ENCODE results near the gene CBL. TPM values are rescaled to one million over a fixed set of nuclear protein-coding genes. Genes with fewer than 3 reads are reported as not detected.
A peak's percentile ranks its signal among the peaks of the same experiment; 100 is the strongest.

The CBL gene
- total RNA-seq, 3 donors from 2014 or later, result 11.0 to 24.4 (median 13.1) TPM

DNA sequence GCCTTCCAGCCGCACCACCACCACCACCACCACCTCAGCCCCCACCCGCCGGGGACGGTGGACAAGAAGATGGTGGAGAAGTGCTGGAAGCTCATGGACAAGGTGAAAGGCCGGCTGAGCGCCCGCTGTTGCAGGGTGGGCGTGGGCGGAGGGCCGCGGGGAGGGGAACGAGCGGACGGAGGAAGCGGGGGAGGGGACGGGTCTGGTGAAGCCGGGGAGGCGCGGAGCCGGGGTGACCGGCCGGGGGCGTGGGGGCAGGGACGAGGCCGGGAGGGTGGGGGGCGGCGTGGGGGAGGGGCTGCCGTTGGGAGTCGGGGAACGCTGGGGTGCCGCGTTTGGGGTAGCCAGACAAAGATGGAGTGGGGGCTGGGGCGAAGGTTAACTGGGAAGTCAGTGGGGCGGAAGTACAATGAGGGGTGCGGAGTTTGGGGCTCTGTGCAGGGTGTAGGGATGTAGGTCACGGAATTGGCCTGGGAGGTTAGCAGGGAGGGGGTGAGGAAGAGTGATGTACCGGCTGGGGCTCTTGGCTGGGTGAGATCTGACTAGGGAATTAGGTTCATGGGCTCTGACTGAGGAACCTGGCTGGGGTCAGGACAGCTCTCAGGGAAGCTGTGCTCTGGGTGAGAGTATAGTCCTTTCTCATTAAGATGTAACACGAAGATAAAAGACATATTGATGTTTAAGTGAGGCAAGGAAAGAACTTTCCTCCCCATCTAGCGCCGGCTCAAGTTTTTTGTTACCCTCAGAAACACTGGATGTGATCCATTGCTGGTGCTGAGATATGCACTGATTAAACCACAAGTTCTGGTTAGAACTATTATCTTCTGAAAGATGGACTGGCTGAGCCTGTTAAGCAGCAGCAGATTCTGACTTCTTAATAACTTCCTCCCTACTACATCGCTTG is 624 bp downstream of the CBL start:
- peak overlapping the region; percentile 76 for H3K4me3 ChIP-seq
- H3K36me3 ChIP-seq (ENCODE audit: low read depth), result no peaks in the 10 kb centered on the region
- TF ChIP-seq, protein P1, sequence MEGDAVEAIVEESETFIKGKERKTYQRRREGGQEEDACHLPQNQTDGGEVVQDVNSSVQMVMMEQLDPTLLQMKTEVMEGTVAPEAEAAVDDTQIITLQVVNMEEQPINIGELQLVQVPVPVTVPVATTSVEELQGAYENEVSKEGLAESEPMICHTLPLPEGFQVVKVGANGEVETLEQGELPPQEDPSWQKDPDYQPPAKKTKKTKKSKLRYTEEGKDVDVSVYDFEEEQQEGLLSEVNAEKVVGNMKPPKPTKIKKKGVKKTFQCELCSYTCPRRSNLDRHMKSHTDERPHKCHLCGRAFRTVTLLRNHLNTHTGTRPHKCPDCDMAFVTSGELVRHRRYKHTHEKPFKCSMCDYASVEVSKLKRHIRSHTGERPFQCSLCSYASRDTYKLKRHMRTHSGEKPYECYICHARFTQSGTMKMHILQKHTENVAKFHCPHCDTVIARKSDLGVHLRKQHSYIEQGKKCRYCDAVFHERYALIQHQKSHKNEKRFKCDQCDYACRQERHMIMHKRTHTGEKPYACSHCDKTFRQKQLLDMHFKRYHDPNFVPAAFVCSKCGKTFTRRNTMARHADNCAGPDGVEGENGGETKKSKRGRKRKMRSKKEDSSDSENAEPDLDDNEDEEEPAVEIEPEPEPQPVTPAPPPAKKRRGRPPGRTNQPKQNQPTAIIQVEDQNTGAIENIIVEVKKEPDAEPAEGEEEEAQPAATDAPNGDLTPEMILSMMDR (IDR thresholded peaks at IDR 0.05), result no peak
- H3K4me1 ChIP-seq (ENCODE audit: low read depth), result peaks cover 7% of the 10 kb centered on the region
- DNase-seq (peak; percentile 60 to 81 (median 77)), ATAC-seq (peak; percentile 35)
- intact Hi-C loops (cut with DNase I, micrococcal nuclease), result loop anchor here in 1 of 2 donors (10.0 kb wide), 1 partner anchor 118 kb away; no protein-coding TSS in a partner anchor
- no peaks in the 10 kb centered on the region for H3K9me3 ChIP-seq

DNA sequence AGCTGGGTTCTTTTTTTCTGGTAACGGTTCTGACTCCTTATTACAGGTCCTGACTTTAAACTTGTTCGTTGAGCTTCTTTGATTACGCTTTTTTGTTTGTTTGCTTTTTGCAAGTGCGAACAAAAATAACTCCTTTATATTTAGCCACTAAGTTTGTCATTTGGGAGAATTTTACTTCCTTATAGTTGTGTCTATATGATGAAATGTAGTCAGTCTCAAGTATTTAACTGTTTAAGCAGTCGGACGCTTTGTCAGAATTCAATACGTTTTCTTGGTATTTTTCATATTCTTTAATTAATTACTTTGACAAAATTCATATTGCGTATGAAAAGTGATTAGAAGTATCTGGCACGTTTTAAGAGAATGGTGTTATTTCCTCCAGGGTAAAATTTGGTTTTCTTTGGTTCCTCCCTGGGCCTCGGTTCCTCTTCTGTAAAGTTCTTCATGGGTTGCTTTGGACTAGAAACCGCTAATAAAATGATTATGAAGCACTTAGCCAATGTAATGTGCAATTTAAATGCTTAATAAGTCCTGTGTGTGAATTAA is 1.3 kb downstream of the CBL start:
- intact Hi-C loops (cut with DNase I, micrococcal nuclease), result loop anchor here in 1 of 2 donors (10.0 kb wide), 1 partner anchor 117 kb away; no protein-coding TSS in a partner anchor
- TF ChIP-seq, protein P1 (IDR thresholded peaks at IDR 0.05), result no peak
- H3K4me3 ChIP-seq, result no peak overlapping the region
- H3K9me3 ChIP-seq, result no peaks in the 10 kb centered on the region
- H3K36me3 ChIP-seq (ENCODE audit: low read depth), result no peaks in the 10 kb centered on the region
- peaks cover 7% of the 10 kb centered on the region for H3K4me1 ChIP-seq (ENCODE audit: low read depth)
- no peak for DNase-seq
- no peak for ATAC-seq

DNA sequence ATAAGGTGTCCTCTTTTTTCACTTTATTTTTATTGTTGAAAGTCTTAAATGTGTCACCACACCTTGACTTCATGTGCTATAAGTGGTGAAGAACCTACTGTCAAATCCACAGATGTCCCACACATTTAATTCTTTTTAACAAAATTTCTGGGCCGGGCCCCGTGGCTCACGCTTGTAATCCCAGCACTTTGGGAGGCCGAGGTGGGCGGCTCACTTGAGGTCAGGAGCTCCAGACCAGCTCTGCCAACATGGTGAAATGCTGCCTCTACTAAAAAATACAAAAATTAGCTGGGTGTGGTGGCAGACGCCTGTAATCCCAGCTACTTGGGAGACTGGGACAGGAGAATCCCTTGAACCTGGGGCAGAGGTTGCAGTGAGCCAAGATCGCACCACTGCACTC is 3.0 kb downstream of the CBL start:
- Histone ChIP-seq H3K36me3 (ENCODE audit: low read depth) (no peaks in the 10 kb centered on the region), H3K4me3 (no peak overlapping the region), H3K9me3 (no peaks in the 10 kb centered on the region), H3K4me1 (ENCODE audit: low read depth) (peaks cover 7% of the 10 kb centered on the region)
- TF ChIP-seq, protein P1 (IDR thresholded peaks at IDR 0.05), result no peak
- DNase-seq (no peak), ATAC-seq (no peak)
- intact Hi-C loops (cut with DNase I, micrococcal nuclease), result loop anchor here in 1 of 2 donors (10.0 kb wide), 1 partner anchor 116 kb away; no protein-coding TSS in a partner anchor

DNA sequence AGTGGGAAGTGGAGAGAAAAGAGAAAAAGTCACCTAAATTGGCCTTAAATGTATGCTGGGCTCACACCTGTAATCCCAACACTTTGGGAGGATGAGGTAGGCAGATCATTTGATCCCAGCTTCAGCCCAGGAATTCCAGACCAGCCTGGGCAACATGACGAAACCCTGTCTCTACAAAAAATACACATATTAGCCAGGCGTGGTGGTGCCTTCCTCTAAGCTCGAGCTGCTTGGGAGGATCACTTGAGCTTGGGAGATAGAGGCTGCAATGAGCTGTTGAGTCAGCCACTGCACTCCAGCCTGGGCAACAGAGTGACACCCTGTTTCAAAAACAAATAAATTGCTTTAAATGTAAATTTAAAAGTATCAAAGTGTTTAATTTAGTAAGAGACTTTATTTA is 3.9 kb downstream of the CBL start:
- DNase-seq (no peak), ATAC-seq (no peak)
- no peak overlapping the region for H3K4me3 ChIP-seq
- no peaks in the 10 kb centered on the region for H3K9me3 ChIP-seq
- peaks cover 7% of the 10 kb centered on the region for H3K4me1 ChIP-seq (ENCODE audit: low read depth)
- no peaks in the 10 kb centered on the region for H3K36me3 ChIP-seq (ENCODE audit: low read depth)
- intact Hi-C loops (cut with DNase I, micrococcal nuclease), result no loop called here
- TF ChIP-seq, protein P1 (IDR thresholded peaks at IDR 0.05), result no peak

DNA sequence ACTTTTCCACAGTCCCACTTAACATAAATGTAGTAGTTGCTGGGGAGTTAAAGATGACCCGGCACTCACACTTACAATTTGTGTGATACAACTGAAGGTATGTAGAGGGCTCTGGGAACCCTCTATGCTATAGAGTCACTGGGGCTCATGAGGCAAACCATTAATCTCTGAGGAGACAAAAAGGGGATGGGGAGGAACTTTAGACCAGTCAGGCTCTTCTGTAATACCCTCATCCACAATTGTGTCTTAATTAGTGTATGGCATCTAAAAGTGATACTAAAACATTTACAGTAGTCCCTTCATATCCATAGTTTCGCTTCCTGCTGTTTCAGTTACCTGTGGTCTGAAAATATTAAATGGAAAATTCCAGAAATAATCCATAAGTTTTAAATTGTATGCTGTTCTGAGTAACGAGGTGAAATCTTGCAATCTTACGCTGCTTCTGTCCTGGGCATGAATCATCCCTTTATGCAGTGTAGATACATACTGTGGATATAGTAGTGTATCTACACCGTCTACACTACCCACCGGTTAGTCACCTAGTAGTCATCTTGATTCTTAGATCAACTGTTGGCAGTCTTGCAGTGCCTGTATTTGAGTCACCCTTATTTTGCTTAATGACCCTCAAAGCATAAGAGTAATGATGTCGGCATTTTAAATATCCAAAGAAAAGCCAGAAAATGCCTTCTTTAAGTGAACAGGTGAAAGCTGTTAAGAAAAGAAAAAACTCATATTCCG is 12.2 kb downstream of the CBL start:
- H3K9me3 ChIP-seq, result no peaks in the 10 kb centered on the region
- H3K4me3 ChIP-seq, result no peak overlapping the region
- TF ChIP-seq, protein P1 (IDR thresholded peaks at IDR 0.05), result no peak
- intact Hi-C loops (cut with DNase I, micrococcal nuclease), result no loop called here
- ATAC-seq (no peak), DNase-seq (no peak)
- no peaks in the 10 kb centered on the region for H3K4me1 ChIP-seq (ENCODE audit: low read depth)
- H3K36me3 ChIP-seq (ENCODE audit: low read depth), result no peaks in the 10 kb centered on the region
